ENCODE data around the gene TBX20.
"Not testable (repeated sequence)": the region's sequence is repeated elsewhere in the genome, so short reads cannot be mapped to it uniquely, and the experiment has no call there.

The TBX20 gene

DNA sequence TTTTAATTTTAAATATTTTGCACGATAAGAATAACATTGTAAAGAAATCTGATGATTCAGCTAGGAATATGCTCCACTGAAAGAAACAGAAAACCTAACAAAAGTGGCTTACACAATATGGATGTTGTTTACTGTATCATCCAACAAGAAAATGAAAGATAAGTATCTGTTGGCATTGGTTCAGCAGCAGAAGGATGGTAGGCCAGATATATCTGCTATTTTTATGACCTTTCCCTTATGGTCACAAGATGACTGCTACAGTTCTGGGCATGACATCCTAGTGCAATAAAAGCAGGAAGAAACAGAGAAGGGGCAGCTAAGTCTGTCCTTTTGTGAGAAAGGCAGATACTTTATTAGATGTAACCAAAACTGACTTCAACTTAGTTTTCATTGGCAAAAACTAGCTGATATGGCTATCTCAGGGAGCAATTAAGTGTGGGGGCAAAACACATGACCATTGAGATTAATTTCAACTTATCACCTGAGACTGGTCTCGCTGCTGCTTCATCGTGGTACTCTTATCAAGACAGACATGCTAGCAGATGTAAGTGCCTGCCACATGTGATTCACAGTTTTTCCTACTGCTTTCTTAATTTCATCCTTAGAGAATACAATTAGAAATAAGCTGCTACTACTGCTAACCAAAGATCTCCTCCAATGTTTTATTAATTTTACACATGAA lies 92.7 kb downstream of the TBX20 start:
- DNase-seq (ENCODE audit: low spot score), result not testable (repeated sequence)

Data from left forelimb (tissue), 1 donor.